OCI-M2 (cell line): Measurements from ENCODE around the gene ITIH2.

Experiments used
- DNase-seq: peaks from one replicate; lab custom pipeline; 2025; ENCODE audit not compliant: unreplicated experiment; lab: John Stamatoyannopoulos, UW

Gene ITIH2

GRCh38 chr10:7792541-7792940 lies 89.4 kb downstream of the ITIH2 start:
- no peak for DNase-seq

- no peak for DNase-seq
Observed at GRCh38 chr10:7794251-7795026, 91.3 kb downstream of the ITIH2 start.

- DNase-seq, result no peak
Observed at GRCh38 chr10:7795605-7796004, 92.5 kb downstream of the ITIH2 start.

GRCh38 chr10:7797582-7797981 lies 94.5 kb downstream of the ITIH2 start:
- no peak for DNase-seq
